ENCODE data around the gene TUBA3D. TPM values are rescaled to one million over a fixed set of nuclear protein-coding genes. Genes with fewer than 3 reads are reported as not detected.

The TUBA3D gene
- total and polyA plus RNA-seq, 9 donors = 0.11 to 0.63 (median 0.45) TPM; not detected in 1

Other genes with a start within 250 kb of the TUBA3D start
- gene RAB6D, start 112.0 kb upstream of the TUBA3D start, total RNA-seq = 0.09 TPM
- 1 to 10 TPM; 1.2 to 1.8 (median 1.4) TPM for gene RAB6D, start 112.0 kb upstream of the TUBA3D start, polyA plus RNA-seq (ENCODE audit: insufficient read depth in 1 of 8, insufficient read length in 8 of 8, low replicate concordance in 1 of 8)
- 56.2 TPM for gene MZT2A, start 16.3 kb downstream of the TUBA3D start, total RNA-seq
- 10 to 100 TPM; 39.1 to 67.6 (median 57.4) TPM for gene MZT2A, start 16.3 kb downstream of the TUBA3D start, polyA plus RNA-seq (ENCODE audit: insufficient read depth in 1 of 8, insufficient read length in 8 of 8, low replicate concordance in 1 of 8)
- gene CCDC74A, start 51.8 kb downstream of the TUBA3D start, total RNA-seq = 2.5 TPM
- 1 to 10 TPM; 1.0 to 4.0 (median 2.4) TPM for gene CCDC74A, start 51.8 kb downstream of the TUBA3D start, polyA plus RNA-seq (ENCODE audit: insufficient read depth in 1 of 8, insufficient read length in 8 of 8, low replicate concordance in 1 of 8)